Left forelimb (tissue), 1 donor: Measurements from ENCODE around the gene DNAJC5.
"Not testable (repeated sequence)": the region's sequence is repeated elsewhere in the genome, so short reads cannot be mapped to it uniquely, and the experiment has no call there.

ENCODE experiments used
- DNase-seq: peaks from one replicate; pipeline ENCODE4 v3.0.0-alpha.2; 2018; ENCODE audit warnings: low spot score

Gene DNAJC5

GRCh38 chr20:63861365-63861934, 33.5 kb upstream of the DNAJC5 start, which contains the start of gene ABHD16B:
Gene ABHD16B, plus strand, starts transcription at chr20:63861498. Its CDS starts 43 bp downstream, at chr20:63861541.
- DNase-seq, result no peak

GRCh38 chr20:63861981-63862901, 32.7 kb upstream of the DNAJC5 start:
- DNase-seq, result no peak

GRCh38 chr20:63863021-63863797, 31.7 kb upstream of the DNAJC5 start:
- DNase-seq, result no peak

GRCh38 chr20:63863798-63864544, 31.0 kb upstream of the DNAJC5 start:
- peak; percentile 80 for DNase-seq

GRCh38 chr20:63864545-63864977, 30.4 kb upstream of the DNAJC5 start:
- DNase-seq, result no peak

- peak; percentile 98 for DNase-seq
These were observed 29.8 kb upstream of the DNAJC5 start, which contains the start of gene TPD52L2 for GRCh38 chr20:63864978-63865640. Gene TPD52L2, plus strand, starts transcription at chr20:63865270. Its CDS starts 96 bp downstream, at chr20:63865366.

- DNase-seq, result not testable (repeated sequence)
These were observed 27.9 kb upstream of the DNAJC5 start for GRCh38 chr20:63867042-63867441.

GRCh38 chr20:63868264-63868663, 26.7 kb upstream of the DNAJC5 start:
- no peak for DNase-seq

- DNase-seq, result no peak
These were observed 21.4 kb upstream of the DNAJC5 start for GRCh38 chr20:63873477-63873971.

GRCh38 chr20:63874241-63874640, 20.7 kb upstream of the DNAJC5 start:
- DNase-seq, result not testable (repeated sequence)

- no peak for DNase-seq
These were observed 18.4 kb upstream of the DNAJC5 start for GRCh38 chr20:63876489-63877036.

GRCh38 chr20:63877755-63878470, 17.0 kb upstream of the DNAJC5 start:
- no peak for DNase-seq

GRCh38 chr20:63878899-63879663, 15.8 kb upstream of the DNAJC5 start:
- DNase-seq, result no peak

GRCh38 chr20:63880901-63881300, 14.0 kb upstream of the DNAJC5 start:
- not testable (repeated sequence) for DNase-seq

GRCh38 chr20:63881451-63882226, 13.3 kb upstream of the DNAJC5 start:
- DNase-seq, result no peak

GRCh38 chr20:63882257-63883200, 12.4 kb upstream of the DNAJC5 start:
- no peak for DNase-seq

GRCh38 chr20:63883201-63883593, 11.7 kb upstream of the DNAJC5 start:
- DNase-seq, result no peak
